ENCODE measurements around the gene HCST.

Gene HCST

GRCh38 chr19:35896643-35897040, 5.7 kb upstream of the HCST start:
- H3K9me3 ChIP-seq (ENCODE audit: control insufficient read depth, low read depth, low read length), result no peaks in the 10 kb centered on the region
- peaks cover 29% of the 10 kb centered on the region for H3K36me3 ChIP-seq (ENCODE audit: control insufficient read depth, low read depth, low read length)
- no peaks in the 10 kb centered on the region for H3K4me1 ChIP-seq (ENCODE audit: control insufficient read depth, low read depth, low read length)
- H3K4me3 ChIP-seq (ENCODE audit: low read length), result no peak overlapping the region
- H3K27ac ChIP-seq (ENCODE audit: low read length), result no peak overlapping the region
- no peaks in the 10 kb centered on the region for H3K27me3 ChIP-seq (ENCODE audit: control insufficient read depth, insufficient read depth, low read length)
- no peak overlapping the region for H3K9ac ChIP-seq (ENCODE audit: low read length)

GRCh38 chr19:35897706-35898451, 4.5 kb upstream of the HCST start:
- Histone ChIP-seq H3K27me3 (ENCODE audit: control insufficient read depth, insufficient read depth, low read length) (peaks cover 10% of the 10 kb centered on the region), H3K36me3 (ENCODE audit: control insufficient read depth, low read depth, low read length) (peaks cover 24% of the 10 kb centered on the region), H3K27ac (ENCODE audit: low read length) (no peak overlapping the region), H3K9me3 (ENCODE audit: control insufficient read depth, low read depth, low read length) (no peaks in the 10 kb centered on the region), H3K9ac (ENCODE audit: low read length) (no peak overlapping the region), H3K4me3 (ENCODE audit: low read length) (peak overlapping the region; percentile 85), H3K4me1 (ENCODE audit: control insufficient read depth, low read depth, low read length) (no peaks in the 10 kb centered on the region)

GRCh38 chr19:35898499-35898809, 3.9 kb upstream of the HCST start:
- Histone ChIP-seq H3K36me3 (ENCODE audit: control insufficient read depth, low read depth, low read length) (peaks cover 20% of the 10 kb centered on the region), H3K9me3 (ENCODE audit: control insufficient read depth, low read depth, low read length) (no peaks in the 10 kb centered on the region), H3K4me1 (ENCODE audit: control insufficient read depth, low read depth, low read length) (no peaks in the 10 kb centered on the region), H3K27me3 (ENCODE audit: control insufficient read depth, insufficient read depth, low read length) (peaks cover 13% of the 10 kb centered on the region), H3K4me3 (ENCODE audit: low read length) (peak overlapping the region; percentile 85), H3K9ac (ENCODE audit: low read length) (peak overlapping the region; percentile 61), H3K27ac (ENCODE audit: low read length) (no peak overlapping the region)

GRCh38 chr19:35899547-35900214, 2.6 kb upstream of the HCST start:
- Histone ChIP-seq H3K36me3 (ENCODE audit: control insufficient read depth, low read depth, low read length) (peaks cover 13% of the 10 kb centered on the region), H3K4me1 (ENCODE audit: control insufficient read depth, low read depth, low read length) (no peaks in the 10 kb centered on the region), H3K9me3 (ENCODE audit: control insufficient read depth, low read depth, low read length) (no peaks in the 10 kb centered on the region), H3K27me3 (ENCODE audit: control insufficient read depth, insufficient read depth, low read length) (peaks cover 13% of the 10 kb centered on the region), H3K9ac (ENCODE audit: low read length) (peak overlapping the region; percentile 62), H3K27ac (ENCODE audit: low read length) (no peak overlapping the region), H3K4me3 (ENCODE audit: low read length) (peak overlapping the region; percentile 85)

DNA sequence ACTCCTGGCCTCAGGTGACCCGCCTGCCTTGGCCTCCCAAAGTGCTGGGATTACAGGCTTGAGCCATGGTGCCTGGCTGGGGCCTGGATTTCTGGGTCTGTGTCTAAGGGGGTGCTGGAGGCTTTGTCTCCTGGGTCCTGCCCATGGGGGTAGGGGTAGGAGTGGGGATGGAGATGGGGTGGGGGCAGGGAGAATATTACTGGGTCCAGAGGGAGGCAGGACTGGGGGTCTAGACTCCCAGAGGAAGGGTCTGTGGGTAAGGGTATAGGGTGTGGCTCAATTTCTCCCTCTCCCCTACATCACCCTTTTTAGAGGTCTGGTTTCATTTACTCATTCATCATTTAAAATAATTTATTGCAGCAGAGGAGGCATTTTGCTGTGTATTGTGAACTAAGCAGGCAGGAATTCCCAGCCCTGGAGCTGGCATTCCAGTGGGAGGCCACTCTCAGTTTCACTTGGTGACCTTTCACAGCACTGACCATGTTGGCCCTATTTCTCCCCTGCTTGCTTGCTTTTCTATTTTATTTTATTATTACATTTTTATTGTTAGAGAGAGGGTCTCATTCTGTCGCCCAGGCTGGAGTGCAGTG, 1.2 kb upstream of the HCST start:
- H3K4me1 ChIP-seq (ENCODE audit: control insufficient read depth, low read depth, low read length), result no peaks in the 10 kb centered on the region
- H3K27me3 ChIP-seq (ENCODE audit: control insufficient read depth, insufficient read depth, low read length), result peaks cover 13% of the 10 kb centered on the region
- H3K4me3 ChIP-seq (ENCODE audit: low read length), result peak overlapping the region; percentile 85
- peaks cover 11% of the 10 kb centered on the region for H3K36me3 ChIP-seq (ENCODE audit: control insufficient read depth, low read depth, low read length)
- H3K27ac ChIP-seq (ENCODE audit: low read length), result no peak overlapping the region
- no peaks in the 10 kb centered on the region for H3K9me3 ChIP-seq (ENCODE audit: control insufficient read depth, low read depth, low read length)
- H3K9ac ChIP-seq (ENCODE audit: low read length), result no peak overlapping the region

GRCh38 chr19:35902870-35903475, 644 bp downstream of the HCST start:
- Histone ChIP-seq H3K27me3 (ENCODE audit: control insufficient read depth, insufficient read depth, low read length) (peaks cover 13% of the 10 kb centered on the region), H3K9me3 (ENCODE audit: control insufficient read depth, low read depth, low read length) (no peaks in the 10 kb centered on the region), H3K9ac (ENCODE audit: low read length) (peak overlapping the region; percentile 14), H3K27ac (ENCODE audit: low read length) (no peak overlapping the region), H3K4me3 (ENCODE audit: low read length) (peak overlapping the region; percentile 46), H3K4me1 (ENCODE audit: control insufficient read depth, low read depth, low read length) (no peaks in the 10 kb centered on the region), H3K36me3 (ENCODE audit: control insufficient read depth, low read depth, low read length) (no peaks in the 10 kb centered on the region)

DNA sequence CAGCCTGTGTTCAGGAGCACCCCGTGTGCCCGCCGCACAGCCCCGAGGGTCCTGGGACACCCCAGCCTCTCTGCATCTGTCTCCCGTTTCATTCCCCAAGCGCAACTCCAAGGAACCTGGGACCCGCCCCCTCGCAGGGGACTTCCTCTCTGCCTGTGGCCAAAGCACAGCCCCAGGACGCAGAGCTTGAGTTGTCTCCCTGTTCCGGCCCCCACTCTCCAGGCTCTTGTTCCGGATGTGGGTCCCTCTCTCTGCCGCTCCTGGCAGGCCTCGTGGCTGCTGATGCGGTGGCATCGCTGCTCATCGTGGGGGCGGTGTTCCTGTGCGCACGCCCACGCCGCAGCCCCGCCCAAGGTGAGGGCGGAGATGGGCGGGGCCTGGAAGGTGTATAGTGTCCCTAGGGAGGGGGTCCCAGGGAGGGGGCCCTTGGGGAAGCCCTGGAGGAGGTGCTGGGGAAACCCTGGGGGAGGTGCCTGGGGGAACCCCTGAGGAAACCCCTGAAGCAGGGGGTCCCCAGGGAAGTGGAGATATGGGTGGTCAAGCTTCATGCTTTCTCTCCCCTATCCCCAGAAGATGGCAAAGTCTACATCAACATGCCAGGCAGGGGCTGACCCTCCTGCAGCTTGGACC, 1.3 kb downstream of the HCST start:
- peaks cover 13% of the 10 kb centered on the region for H3K27me3 ChIP-seq (ENCODE audit: control insufficient read depth, insufficient read depth, low read length)
- H3K4me3 ChIP-seq (ENCODE audit: low read length), result peak overlapping the region; percentile 46
- no peak overlapping the region for H3K27ac ChIP-seq (ENCODE audit: low read length)
- no peaks in the 10 kb centered on the region for H3K36me3 ChIP-seq (ENCODE audit: control insufficient read depth, low read depth, low read length)
- no peaks in the 10 kb centered on the region for H3K9me3 ChIP-seq (ENCODE audit: control insufficient read depth, low read depth, low read length)
- peak overlapping the region; percentile 14 for H3K9ac ChIP-seq (ENCODE audit: low read length)
- no peaks in the 10 kb centered on the region for H3K4me1 ChIP-seq (ENCODE audit: control insufficient read depth, low read depth, low read length)

GRCh38 chr19:35904311-35905068, 2.2 kb downstream of the HCST start:
- peaks cover 13% of the 10 kb centered on the region for H3K27me3 ChIP-seq (ENCODE audit: control insufficient read depth, insufficient read depth, low read length)

DNA sequence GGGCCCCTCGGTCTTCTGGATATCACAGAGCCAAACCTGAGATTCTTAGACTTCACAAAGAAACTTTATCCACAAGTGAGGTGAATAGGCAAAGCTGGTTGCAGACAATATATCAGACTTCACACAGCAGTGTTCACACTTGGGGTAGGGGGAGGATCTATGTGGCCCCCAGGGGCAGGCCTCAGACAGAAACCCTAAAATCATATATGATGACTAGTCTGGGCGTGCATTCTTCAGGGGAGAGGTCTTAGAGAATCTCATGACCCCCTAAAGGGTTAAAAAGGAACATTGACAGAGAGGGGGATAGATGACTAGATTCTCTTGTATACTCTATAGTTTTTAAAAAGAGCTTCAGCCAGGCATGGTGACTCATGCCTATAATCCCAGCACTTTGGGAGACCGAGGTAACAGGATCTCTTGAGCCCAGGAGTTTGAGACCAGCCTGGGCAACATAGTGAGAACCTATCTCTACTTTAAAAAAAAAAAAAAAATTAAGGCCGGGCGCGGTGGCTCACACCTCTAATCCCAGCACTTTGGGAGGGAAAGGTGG, 2.9 kb downstream of the HCST start:
- H3K9ac ChIP-seq (ENCODE audit: low read length), result no peak overlapping the region
- no peaks in the 10 kb centered on the region for H3K9me3 ChIP-seq (ENCODE audit: control insufficient read depth, low read depth, low read length)
- no peak overlapping the region for H3K27ac ChIP-seq (ENCODE audit: low read length)
- no peaks in the 10 kb centered on the region for H3K36me3 ChIP-seq (ENCODE audit: control insufficient read depth, low read depth, low read length)
- H3K27me3 ChIP-seq (ENCODE audit: control insufficient read depth, insufficient read depth, low read length), result peaks cover 13% of the 10 kb centered on the region
- H3K4me3 ChIP-seq (ENCODE audit: low read length), result no peak overlapping the region
- no peaks in the 10 kb centered on the region for H3K4me1 ChIP-seq (ENCODE audit: control insufficient read depth, low read depth, low read length)

More at GRCh38 chr19:35904311-35905068, 2.2 kb downstream of the HCST start:
- Histone ChIP-seq H3K27ac (ENCODE audit: low read length) (no peak overlapping the region), H3K9me3 (ENCODE audit: control insufficient read depth, low read depth, low read length) (no peaks in the 10 kb centered on the region), H3K4me3 (ENCODE audit: low read length) (no peak overlapping the region), H3K4me1 (ENCODE audit: control insufficient read depth, low read depth, low read length) (no peaks in the 10 kb centered on the region), H3K36me3 (ENCODE audit: control insufficient read depth, low read depth, low read length) (no peaks in the 10 kb centered on the region), H3K9ac (ENCODE audit: low read length) (no peak overlapping the region)

GRCh38 chr19:35907377-35907745, 5.0 kb downstream of the HCST start:
- no peak overlapping the region for H3K27ac ChIP-seq (ENCODE audit: low read length)
- peaks cover 8% of the 10 kb centered on the region for H3K27me3 ChIP-seq (ENCODE audit: control insufficient read depth, insufficient read depth, low read length)
- H3K4me3 ChIP-seq (ENCODE audit: low read length), result no peak overlapping the region
- H3K9me3 ChIP-seq (ENCODE audit: control insufficient read depth, low read depth, low read length), result no peaks in the 10 kb centered on the region
- H3K9ac ChIP-seq (ENCODE audit: low read length), result no peak overlapping the region
- H3K4me1 ChIP-seq (ENCODE audit: control insufficient read depth, low read depth, low read length), result no peaks in the 10 kb centered on the region
- H3K36me3 ChIP-seq (ENCODE audit: control insufficient read depth, low read depth, low read length), result no peaks in the 10 kb centered on the region
